Keratinocyte (primary cell): ENCODE measurements around the gene TRPV4.

Source experiments
- CTCF ChIP-seq, 3 experiments: IDR thresholded peaks in 1 of 3; conservative IDR thresholded peaks in 1 of 3; optimal IDR thresholded peaks in 1 of 3; 2 replicates in 2 of 3; 3 replicates in 1 of 3; pipeline versions ENCODE3 to v1.5.1; 2011; ENCODE audit warnings: low read length in 3 of 3, mild to moderate bottlenecking in 3 of 3, moderate library complexity in 2 of 3, control low read depth in 1 of 3, inconsistent platforms in 1 of 3; ENCODE audit not compliant: insufficient read depth in 2 of 3; ENCODE audit errors: extremely low read depth in 1 of 3
- EZH2 ChIP-seq: IDR thresholded peaks from one replicate; pipeline ENCODE4 v1.6.1; 2012; ENCODE audit warnings: inconsistent platforms, mild to moderate bottlenecking, low read length, moderate library complexity

DNA sequence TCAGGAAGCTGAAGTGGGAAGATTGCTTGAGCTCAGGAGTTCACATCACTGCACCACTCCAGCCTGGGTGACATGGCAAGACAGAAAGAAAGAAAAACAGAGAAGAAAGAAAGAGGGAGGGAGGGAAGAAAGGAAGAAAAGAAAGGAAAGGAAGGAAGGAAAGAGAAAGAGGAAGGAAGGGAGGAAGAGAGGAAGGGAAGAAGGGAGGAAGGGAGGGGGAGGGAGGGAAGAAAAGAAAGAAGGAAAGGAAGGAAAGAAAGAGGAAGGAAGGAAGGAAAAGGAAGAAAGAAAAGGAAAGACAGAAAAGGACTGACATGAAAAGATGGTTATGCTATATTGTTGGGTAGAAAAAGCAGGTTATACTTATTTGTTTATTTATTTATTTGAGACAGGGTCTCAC is 43.2 kb upstream of the TRPV4 start:
- TF ChIP-seq CTCF (optimal IDR thresholded peaks at IDR 0.05 in 1 of 3, IDR thresholded peaks at IDR 0.05 in 1 of 3, conservative IDR thresholded peaks at IDR 0.05 in 1 of 3; ENCODE audit: extremely low read depth in 1 of 3, insufficient read depth in 2 of 3, low read length in 3 of 3), result no peak
- TF ChIP-seq EZH2, result no peak
